ENCODE data around the gene SALL4.
"Not testable (repeated sequence)": the region's sequence is repeated elsewhere in the genome, so short reads cannot be mapped to it uniquely, and the experiment has no call there.

Gene SALL4

DNA sequence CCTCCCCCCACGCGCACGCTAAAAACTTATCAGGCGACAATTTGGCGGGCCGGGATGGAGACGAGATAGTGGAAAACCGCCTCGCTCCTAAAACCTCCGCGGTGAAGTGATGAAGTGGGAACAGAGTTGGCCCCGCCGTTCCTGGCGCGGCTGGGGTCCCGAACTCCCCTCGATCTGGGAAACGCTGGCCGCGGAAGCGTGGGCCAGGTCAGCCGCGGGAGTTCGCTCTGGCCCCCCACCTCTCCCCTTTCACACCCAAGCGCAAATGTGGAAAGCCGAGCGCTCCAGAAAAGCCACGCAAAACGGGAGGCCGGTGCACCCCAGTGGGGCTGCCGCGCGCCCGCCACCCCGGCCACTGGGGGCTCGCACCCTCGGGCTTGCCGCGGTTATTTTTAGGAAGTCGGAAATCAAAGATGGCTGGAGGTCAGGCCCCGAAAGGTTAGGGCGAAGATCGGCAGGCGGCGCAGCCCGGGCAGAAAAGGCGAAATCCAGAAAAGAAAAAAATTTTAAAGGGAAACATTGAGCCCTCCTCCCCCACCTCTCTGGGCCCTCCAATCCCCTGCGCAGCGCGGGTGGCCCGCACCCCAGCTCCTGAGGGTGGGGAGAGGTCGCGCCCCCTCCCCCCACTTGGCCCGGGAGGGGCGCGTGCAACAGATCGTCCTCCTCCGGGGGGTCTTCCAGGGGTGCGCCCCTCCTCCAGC, 1.0 kb downstream of the SALL4 start:
- DNase-seq, result peak; percentile 9

DNA sequence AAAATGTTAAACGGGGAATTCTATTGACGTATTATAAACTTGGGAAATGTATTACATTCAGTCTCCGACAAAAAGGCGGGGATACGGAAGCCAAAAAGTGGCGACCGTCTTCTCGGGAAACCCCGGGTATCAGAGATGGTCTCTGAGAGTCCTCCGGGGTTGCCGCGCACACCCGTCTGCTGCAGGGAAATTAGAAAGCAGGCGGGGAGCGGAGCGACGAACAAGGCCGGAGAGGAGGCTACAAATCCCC, 1.5 kb downstream of the SALL4 start:
- no peak for DNase-seq

DNA sequence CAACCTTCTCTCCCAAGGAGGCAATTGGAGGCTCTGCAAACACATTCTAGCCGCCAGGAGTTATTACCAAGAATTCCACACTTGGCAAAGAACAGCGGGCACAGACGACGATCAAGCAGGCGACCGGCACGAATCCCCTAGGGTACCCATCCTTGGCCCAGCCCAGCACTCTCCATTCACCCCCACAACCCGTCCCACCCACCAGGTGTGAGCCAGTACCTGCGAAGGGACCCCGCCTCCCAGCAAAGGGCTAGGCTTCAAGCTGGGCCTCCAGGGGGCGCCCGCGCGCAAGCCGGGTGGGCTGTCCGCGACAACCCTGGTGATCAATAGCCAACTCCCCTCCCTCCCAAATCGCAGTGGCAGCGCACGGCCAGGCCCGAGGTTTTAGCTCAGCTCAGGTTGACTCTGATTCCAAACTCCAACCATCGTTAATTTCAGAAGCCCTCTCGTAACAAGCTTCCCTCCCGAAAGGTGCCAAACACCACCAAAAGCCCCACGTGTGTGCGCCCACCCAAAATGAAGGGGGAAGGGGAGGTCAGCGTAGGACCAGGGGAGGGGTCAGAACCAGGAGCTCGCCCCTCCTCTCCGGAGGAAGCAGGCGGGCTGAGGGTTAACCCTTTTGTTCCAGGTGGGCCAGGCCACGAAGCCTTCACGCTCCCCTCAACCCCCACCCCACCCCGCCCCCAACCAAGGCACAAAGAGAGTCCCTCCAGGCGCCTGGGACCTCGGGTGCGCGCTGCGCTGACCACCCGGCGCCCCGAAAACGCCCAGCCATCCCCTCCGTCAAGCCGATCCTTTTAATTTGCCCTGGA, 2.1 kb downstream of the SALL4 start:
- DNase-seq, result peak; percentile 28

DNA sequence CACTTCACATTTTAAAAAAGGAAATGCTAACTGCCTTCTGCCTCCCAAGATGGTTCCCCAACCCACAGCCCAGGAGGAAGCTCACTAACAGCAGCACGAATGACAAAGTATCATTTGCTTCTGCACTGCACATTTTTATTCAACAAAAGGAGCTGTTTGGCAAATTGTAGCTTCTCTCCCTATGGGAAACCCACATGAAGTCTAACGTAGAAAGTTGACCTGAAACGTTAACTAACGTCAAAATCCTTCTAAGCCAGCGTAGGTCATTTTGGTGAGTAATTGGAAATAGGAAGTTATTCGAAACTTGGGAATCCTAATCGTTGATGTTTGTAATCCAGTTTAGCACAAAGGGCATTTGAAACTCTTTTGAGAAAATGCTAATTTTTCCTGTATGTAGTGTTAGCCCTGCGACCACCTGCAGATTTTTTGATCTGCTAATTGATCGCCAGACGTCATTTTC, 2.9 kb downstream of the SALL4 start:
- peak; percentile 27 for DNase-seq

DNA sequence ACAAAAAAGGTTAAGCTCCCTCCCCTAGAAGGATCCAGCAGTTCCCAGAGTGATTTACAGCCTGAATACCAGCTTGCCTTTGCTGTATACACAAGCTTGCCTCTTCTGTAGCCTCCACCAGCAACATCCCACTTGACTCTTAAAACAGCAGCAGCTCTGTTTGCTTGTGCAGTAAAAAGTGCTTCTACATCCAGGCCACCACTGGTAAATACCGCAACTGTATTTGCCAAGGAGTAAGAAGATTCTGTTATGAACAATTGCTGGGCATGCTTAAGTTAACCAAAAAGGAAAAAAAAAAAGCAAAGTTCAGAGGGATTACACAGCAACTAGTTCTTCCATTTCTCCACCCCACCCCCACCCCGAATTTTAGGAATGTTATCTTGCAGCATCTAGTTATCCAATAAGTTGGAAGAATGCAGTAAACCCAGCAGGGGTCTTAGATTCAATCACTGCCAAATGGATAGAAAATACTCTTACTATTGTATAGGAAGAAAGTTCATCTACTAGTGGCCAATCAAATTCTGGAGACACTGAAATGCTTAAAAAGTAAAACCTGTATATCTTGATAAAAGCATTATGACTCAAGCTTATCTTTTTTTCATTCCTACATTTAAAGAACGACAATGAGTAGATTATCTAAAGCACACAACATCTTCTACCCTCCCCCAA, 4.8 kb downstream of the SALL4 start:
- no peak for DNase-seq

DNA sequence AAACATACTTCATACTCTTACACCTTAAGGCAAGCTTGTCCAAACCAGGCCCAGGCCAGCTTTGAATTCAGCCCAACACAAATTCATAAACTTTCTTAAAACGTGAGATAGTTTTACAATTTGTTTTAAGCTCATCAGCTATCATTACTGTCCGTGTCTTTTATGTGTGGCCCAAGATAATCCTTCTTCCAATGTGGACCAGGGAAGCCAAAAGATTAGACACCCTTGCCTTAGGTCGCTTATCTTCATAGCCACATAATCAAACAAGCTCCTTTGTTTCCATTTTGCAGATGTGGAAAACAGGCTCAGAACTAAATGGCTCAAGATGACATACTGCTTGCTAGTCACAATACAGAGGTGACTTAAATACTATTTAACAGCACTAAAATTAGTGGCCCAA, 6.0 kb downstream of the SALL4 start:
- DNase-seq, result no peak

DNA sequence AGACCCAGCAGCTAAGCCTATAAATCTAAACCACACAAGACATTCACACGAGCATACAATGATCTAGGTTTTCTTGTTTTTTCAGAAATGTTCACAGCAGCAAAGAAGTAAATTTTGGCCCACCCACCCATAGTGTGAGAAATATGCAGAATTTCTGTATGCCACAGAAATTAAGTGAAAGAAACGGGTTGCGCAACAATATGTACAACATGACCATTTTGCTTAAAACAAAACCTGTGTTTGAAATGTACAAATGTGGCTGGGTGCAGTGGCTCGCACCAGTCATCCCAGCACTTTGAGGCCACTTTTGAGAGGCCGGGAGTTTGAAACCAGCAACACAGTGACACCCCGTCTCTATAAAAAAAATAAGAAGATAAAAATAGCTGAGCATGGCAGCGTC, 9.4 kb downstream of the SALL4 start:
- no peak for DNase-seq

DNA sequence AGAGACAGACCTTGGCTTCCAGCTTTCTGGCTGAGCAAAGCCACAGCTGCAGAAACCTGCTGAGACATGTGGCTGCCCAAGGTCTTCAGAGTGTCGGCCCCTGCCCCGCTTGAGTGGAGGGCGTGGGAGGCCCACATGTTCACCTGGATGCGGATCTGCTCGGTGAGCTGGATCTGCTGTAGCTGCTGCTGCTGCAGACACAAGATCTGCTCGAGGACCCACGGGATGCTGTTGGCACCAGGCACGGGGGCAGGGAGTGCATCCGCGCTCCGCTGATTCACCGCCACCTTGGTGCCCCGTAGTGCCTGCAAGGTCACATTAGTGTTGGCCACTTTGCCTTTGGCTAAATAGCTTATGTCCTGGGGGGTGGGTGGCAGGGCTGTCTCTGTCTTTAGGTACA, 10.7 kb downstream of the SALL4 start:
- DNase-seq, result no peak

DNA sequence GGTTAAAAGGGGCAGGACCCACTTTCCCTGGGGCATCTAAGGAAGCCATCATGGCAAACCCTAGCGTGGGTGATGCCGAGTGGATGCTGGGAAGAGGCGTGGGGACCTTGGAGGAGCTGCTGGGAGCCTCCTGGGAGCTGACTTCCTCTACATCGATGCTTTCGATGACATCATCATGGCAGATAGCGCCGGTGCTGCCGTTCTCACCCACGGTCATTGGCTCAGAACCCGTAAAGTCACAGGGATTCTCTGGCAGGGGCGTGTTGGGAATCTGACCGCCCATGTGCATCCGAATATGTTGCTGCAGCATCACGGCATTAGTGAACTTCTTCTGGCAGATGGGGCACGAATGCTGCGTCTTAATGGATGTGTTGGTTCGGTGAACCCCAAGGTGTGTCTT, 12.1 kb downstream of the SALL4 start:
- DNase-seq, result no peak

DNA sequence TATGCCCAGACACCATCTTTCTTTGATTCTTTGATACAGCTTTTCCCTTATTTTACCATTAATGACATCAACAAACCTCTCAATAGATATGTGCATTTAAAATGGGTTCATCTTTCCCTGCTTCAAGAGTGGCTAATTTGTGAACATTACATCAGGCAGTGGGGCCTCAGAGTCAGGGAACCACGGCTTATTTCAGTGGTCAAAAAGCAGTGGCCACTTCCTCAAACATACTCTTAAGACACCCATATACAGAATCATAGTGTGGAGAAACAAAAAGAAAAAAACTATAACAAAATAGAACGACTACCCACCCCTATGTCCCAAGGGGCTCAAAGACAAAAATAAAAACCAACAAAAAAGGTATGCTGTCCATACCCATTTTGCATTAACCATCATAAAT, 12.9 kb downstream of the SALL4 start:
- no peak for DNase-seq

DNA sequence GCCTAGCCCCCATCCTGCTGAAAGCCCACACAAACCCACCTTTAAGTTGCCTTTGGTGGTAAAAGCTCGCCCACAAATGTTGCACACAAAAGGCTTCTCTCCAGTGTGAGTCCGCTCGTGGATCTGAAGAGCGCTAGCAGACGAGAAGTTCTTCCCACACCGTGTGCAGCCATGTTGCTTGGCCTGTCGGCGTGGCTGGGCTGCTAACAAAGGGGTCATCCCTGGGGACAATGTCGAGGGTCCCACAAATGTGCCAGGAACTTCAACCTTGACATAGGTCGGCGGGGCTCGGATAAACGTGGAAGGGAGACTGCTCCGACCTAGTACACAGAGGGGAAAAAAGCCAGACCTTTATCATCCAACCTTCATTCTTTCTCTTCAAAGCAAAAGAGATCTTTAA, 13.5 kb downstream of the SALL4 start:
- no peak for DNase-seq

DNA sequence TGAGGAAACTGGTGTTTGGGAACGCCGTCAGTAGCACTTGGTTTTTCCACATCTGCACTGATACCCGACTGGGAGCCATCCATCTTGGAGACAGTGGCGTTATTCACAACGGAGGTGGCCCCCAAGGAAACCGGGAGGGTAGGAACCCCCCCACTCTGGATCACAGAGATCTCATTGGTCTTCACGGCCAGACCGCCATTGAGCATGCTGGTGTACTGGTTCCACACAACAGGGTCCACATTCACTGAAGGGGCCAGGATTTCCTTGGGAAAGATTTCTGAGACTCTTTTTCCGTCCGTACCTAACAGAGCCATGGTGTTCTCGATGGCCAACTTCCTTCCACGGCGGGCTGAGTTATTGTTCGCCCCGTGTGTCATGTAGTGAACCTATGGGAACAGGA, 18.0 kb downstream of the SALL4 start:
- no peak for DNase-seq

DNA sequence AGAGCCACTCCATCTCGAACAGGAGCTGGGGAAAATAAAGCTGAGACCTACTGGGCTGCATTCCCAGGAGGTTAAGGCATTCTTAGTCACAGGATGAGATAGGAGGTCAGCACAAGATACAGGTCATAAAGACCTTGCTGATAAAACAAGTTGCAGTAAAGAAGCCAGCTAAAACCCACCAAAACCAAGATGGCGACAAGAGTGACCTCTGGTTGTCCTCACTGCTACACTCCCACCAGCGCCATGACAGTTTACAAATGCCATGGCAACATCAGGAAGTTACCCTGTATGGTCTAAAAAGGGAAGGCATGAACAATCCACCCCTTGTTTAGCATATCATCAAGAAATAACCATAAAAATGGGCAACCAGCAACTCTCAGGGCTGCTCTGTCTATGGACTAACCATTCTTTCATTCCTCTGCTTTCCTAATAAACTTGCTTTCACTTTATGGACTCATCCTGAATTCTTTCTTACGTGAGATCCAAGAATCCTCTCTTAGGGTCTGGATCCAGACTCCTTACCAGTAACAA, 24.0 kb downstream of the SALL4 start:
- DNase-seq, result not testable (repeated sequence)

DNA sequence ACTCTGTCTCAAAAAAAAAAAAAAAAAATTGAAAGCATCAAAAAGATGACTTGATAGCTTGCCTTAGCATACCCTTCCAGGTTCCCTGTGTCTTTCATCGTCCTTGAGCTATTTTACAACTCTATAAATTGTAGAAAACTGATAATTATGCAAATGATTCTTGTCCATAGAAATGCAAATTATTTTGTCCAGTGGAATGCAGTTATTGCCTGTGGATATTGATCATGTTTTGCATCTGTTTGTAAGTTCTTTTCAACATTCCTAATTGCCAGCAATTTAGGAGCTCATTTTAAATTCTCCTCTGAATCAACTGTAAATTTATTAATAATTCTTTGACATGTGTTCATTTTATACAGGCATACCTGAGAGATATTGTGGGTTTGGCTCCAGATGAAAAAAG, 27.1 kb downstream of the SALL4 start:
- no peak for DNase-seq

DNA sequence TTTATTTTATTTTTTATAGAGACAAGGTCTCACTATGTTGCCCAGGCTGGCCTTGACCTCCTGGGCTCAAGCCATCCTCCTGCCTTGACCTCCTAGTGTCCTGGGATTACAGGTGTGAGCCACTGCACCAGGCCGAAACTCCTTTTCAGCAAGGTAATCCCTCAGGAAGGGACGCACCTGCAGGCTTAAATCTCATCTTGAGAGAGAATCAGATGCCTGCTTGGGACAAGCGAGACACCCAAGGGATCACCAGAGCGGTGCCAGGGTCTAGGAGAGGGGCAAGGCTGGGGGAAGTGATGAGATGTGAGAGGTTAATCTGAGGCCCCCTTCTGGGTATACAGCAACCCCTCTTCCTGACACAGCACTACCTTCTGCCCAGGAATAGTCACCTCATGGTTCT, 30.1 kb downstream of the SALL4 start:
- no peak for DNase-seq

DNA sequence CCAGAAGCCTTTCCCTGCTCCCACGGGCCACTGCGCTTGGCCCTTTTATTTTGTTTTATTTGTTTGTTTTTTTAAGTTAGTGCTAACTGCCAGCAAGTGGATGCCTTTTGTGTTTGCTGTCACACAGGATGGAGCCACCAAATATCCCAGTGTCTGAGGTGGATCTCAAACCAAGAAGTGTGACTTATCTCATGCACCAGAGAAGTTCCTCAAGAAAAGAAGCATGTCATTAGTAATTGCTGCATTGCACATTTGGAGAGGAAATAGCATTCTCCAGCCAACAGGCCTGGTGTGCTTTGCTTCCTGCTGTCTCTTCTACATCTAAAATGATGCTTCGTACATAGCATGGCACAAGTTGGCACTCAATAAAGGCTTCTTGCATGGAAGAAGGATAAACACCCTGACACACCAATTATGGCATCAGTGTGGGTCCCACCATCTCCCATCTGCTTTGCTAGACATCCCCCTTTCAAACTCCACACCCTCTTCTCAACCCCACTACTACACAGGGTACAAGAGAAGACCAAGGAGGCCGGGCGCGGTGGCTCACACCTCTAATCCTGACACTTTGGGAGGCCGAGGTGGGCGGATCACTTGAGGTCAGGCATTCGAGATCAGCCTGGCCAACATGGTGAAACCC, 32.2 kb downstream of the SALL4 start:
- no peak for DNase-seq

DNA sequence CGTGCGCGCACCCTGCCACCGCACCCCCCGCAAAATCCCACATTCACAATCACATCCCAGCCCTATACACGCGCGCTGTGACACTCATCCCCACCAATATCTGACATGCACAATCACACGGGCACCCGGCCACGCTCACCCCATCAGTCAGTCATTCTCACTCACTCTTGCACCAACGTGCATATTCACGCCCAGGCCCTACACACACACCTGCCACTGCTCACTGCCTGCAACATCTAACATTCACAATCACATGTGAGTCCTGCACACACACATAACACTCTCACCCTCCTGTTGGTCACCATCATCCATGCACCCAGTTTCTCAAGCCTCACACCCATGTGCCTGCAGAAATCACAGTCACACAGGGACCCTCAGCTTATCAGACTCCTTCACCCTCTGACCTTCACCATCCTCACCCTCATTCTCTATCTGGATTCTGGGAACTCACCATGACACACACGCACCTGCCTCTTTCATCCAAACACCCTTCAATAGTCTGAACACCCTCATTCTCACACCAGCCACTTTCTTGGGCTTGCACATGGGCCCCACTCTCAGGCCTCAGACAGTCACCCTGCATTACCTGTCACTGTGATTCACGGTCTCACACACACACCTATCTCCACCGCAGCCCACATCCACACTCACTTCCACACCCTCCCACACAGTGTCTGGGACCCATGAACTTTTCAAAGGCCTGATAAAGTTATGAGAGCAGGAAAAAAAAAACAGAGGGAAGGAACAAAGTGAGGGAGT, 33.4 kb downstream of the SALL4 start:
- no peak for DNase-seq

DNA sequence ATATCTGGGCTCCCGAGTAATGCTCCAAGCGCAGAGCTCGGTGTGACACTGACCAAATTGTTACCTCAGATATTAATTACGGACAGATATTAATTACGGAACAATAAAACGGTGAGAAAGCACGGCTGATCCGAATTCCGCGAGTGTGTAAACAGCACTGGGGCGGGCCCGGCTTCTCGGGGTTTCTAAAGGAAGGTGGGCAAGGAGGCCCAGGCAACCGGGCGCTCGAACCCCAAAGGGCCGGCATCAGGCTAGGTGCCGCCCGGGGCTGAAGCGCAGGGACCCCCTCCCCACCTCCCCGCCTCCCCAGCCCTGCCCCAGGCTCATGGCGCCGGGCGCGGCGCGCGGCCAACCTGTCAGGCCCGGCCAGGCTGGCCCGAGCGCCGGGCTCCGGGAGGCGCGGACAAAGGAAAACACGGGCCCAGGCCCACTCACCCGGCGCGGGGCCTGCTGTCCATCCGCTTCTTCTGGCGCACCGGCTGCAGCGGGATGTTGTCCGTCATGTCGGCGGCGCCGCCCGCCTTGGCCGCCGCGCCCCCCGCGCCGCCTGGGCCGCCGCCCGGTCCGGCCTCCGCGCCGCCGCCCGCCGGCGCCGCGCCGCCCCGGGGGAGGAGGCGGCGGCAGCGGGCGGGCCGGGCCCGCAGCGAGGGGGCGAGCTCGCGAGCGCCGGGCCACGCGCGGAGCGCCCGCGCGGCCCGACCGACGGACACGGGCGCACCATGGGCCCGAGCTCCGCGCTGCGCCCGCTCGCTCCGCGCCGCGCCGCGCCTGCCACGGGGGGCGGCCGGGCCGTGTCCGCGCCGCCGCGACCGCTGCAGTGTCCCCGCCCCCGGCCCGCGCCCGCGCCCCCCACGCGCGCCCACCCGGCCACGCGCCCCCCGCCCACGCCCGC, 34.2 kb downstream of the SALL4 start, which contains the start of gene ATP9A:
ATP9A (minus strand) TSS at position 524 of the 892 bp plus-strand sequence; CDS start at position 503, 21 bp downstream.
- no peak for DNase-seq

DNA sequence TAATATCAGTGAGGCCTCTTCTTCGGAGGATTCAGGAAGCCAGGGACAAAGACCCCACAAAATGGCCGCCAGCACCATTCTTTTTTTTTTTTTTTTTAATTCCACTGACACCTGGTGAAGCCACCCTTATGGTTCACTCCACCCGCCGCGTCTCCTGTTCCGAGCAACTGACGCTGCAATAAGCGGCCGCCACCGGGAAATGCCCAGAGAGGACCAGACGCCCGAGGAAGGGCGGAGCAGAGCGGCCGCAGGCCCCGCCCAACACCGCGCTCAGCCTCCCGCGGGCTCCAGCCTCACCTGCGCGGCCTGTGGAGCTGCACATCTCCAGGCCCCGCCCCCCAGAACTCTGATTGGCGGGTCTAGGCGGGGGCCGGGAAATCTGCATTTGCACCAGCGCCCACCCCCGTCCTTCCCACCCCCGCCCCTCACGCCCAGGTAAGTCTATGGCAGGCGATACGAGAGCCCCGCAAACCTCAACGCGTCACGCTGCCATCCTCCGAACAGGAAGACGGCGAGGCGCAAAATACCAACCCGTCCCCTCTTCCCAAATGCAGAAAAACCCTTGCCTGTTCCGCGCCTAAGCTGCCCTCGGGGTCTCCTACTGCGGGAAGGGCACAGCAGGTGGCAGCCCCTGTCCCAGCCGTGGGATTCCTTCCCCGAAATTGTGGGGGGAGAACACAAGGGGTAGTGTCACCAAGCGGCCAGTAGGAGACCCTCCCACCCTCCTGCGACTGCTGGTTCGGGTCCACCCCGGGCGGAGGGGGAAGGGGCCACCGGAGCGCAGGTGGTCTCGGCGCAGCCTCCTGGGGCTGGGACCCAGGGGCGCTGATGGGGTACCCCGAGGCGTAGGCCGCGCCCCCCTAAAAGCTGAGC, 35.1 kb downstream of the SALL4 start:
- DNase-seq, result peak; percentile 27

DNA sequence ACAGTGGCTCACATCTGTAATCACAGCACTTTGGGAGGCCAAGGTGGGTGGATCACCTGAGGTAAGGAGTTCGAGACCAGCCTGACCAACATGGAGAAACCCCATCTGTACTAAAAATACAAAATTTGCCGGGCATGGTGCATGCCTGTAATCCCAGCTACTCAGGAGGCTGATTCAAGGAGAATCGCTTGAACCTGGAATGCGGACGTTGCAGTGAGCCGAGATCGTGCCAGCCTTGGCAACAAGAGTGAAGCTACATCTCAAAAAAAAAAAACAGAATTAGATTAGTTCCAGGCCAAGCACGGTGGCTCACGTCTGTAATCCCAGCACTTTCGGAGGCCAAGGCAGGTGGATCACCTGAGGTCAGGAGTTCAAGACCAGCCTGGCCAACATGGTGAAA, 36.9 kb downstream of the SALL4 start:
- not testable (repeated sequence) for DNase-seq
